GOT3 (cell line): ENCODE results near the gene NETO2.
"Not testable (repeated sequence)": the region's sequence is repeated elsewhere in the genome, so short reads cannot be mapped to it uniquely, and the experiment has no call there.

Experiments
- DNase-seq: peaks from one replicate; lab custom pipeline; 2025; ENCODE audit warnings: mixed read lengths; lab: John Stamatoyannopoulos, UW

The NETO2 gene

GRCh38 chr16:47065766-47066688, 77.7 kb downstream of the NETO2 start:
- DNase-seq: no peak

- no peak for DNase-seq
Measured at GRCh38 chr16:47064775-47065174, 79.0 kb downstream of the NETO2 start.

GRCh38 chr16:47063011-47063724, 80.6 kb downstream of the NETO2 start:
- DNase-seq: no peak

GRCh38 chr16:47061204-47061603, 82.5 kb downstream of the NETO2 start:
- DNase-seq: no peak

GRCh38 chr16:47060596-47060995, 83.1 kb downstream of the NETO2 start:
- no peak for DNase-seq

GRCh38 chr16:47059991-47060390, 83.8 kb downstream of the NETO2 start:
- no peak for DNase-seq

- not testable (repeated sequence) for DNase-seq
Measured at GRCh38 chr16:47059130-47059529, 84.6 kb downstream of the NETO2 start.

- DNase-seq: no peak
Measured at GRCh38 chr16:47058295-47059086, 85.3 kb downstream of the NETO2 start.

GRCh38 chr16:47057630-47057993, 86.1 kb downstream of the NETO2 start:
- no peak for DNase-seq

GRCh38 chr16:47056688-47057629, 86.8 kb downstream of the NETO2 start:
- DNase-seq: no peak

- DNase-seq: not testable (repeated sequence)
Measured at GRCh38 chr16:47056061-47056460, 87.7 kb downstream of the NETO2 start.

GRCh38 chr16:47055136-47055885, 88.4 kb downstream of the NETO2 start:
- no peak for DNase-seq

- DNase-seq: no peak
Measured at GRCh38 chr16:47054306-47054705, 89.4 kb downstream of the NETO2 start.

GRCh38 chr16:47053895-47054294, 89.8 kb downstream of the NETO2 start:
- DNase-seq: no peak

GRCh38 chr16:47052666-47053640, 90.8 kb downstream of the NETO2 start:
- no peak for DNase-seq

- DNase-seq: no peak
Measured at GRCh38 chr16:47051031-47051430, 92.7 kb downstream of the NETO2 start.

GRCh38 chr16:47049901-47050583, 93.7 kb downstream of the NETO2 start:
- DNase-seq: no peak

- DNase-seq: no peak
Measured at GRCh38 chr16:47047524-47048203, 96.1 kb downstream of the NETO2 start.
